ENCODE measurements around the gene ZNF367. TPM values are rescaled to one million over a fixed set of nuclear protein-coding genes. Genes with fewer than 3 reads are reported as not detected.
A peak's percentile ranks its signal among the peaks of the same experiment; 100 is the strongest.

The ZNF367 gene
- total RNA-seq, 1 experiment from 2014 or later: 2.7 TPM

DNA sequence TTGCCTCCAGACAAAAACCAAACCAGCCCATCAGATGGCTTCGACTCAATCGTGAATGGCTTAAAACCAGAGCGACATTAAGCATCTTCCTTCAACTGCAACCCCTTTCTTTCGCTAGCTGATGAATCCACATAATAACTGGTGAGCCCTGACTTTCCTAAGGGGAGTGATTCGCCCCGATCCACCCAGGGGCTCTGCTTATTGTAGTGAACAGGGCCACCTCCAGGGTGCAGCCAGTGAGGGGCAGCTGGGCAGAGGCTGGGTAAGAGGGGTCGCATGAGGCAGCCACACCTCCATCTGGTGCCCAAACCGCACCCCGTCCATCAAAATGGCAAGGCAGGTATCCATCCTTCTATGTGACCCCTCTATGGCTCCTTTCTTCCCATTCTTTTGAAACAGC lies 72.6 kb downstream of the ZNF367 start:
- ChIA-PET CTCF (no interaction called here), POLR2A (interaction anchor here (0.6 to 0.8 kb wide), 2 partner anchors 103 to 104 kb away, joined by 3 read pairs; no protein-coding TSS in a partner anchor)
- no peaks in the 10 kb centered on the region for H3K36me3 Mint-ChIP-seq (ENCODE audit: insufficient read depth, unreplicated experiment)
- H3K4me3 Mint-ChIP-seq (ENCODE audit: unreplicated experiment): no peak overlapping the region
- BruUV-seq (replicated peaks): no TSS peak
- no peaks in the 10 kb centered on the region for H3K4me1 Mint-ChIP-seq (ENCODE audit: insufficient read depth, unreplicated experiment)
- TF ChIP-seq, protein P1, sequence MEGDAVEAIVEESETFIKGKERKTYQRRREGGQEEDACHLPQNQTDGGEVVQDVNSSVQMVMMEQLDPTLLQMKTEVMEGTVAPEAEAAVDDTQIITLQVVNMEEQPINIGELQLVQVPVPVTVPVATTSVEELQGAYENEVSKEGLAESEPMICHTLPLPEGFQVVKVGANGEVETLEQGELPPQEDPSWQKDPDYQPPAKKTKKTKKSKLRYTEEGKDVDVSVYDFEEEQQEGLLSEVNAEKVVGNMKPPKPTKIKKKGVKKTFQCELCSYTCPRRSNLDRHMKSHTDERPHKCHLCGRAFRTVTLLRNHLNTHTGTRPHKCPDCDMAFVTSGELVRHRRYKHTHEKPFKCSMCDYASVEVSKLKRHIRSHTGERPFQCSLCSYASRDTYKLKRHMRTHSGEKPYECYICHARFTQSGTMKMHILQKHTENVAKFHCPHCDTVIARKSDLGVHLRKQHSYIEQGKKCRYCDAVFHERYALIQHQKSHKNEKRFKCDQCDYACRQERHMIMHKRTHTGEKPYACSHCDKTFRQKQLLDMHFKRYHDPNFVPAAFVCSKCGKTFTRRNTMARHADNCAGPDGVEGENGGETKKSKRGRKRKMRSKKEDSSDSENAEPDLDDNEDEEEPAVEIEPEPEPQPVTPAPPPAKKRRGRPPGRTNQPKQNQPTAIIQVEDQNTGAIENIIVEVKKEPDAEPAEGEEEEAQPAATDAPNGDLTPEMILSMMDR (IDR thresholded peaks at IDR 0.05; ENCODE audit: unreplicated experiment): no peak
- intact Hi-C loops (cut with micrococcal nuclease): no loop called here
- DNase-seq (ENCODE audit: unreplicated experiment): no peak
- H3K27ac Mint-ChIP-seq (ENCODE audit: low read depth, unreplicated experiment): no peak overlapping the region
- H3K27me3 Mint-ChIP-seq (ENCODE audit: insufficient read depth, unreplicated experiment): no peaks in the 10 kb centered on the region
- no peaks in the 10 kb centered on the region for H3K9me3 Mint-ChIP-seq (ENCODE audit: unreplicated experiment)

DNA sequence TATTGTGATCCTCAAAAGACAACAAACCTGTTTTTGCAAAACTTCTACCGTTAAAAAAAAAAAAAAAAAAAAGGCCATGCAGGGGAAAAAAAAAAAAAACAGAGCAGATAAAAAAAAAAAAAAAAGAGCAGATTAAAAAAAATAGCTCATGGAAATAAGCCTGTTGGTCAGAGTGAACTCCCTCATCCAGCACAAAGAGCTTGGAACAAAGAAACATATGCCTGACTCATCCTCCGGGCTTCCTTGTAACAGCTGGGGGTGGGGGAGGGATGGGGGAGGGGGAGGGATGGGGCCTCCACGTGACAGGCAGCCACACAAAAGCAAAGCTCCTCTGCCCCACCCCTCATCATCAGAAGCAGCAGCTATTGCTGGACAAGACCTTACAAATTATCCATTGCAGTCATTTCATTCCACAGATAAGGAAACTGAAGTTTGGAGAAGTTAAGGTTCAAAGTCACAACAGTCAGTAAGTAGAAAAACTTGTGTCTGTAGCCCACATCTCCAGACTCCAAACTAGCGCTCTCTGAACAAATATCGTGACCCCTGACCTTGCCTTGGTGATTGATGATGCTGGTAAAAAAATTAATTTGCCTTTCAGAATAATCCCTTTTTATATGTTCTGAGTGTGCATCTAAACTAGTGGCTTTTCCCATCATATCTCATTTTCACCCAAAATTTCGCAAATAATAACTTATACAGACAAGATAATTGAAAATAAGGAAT lies 73.6 kb downstream of the ZNF367 start:
- DNase-seq (ENCODE audit: unreplicated experiment): peak; percentile 80
- no peaks in the 10 kb centered on the region for H3K36me3 Mint-ChIP-seq (ENCODE audit: insufficient read depth, unreplicated experiment)
- peaks cover 7% of the 10 kb centered on the region for H3K4me1 Mint-ChIP-seq (ENCODE audit: insufficient read depth, unreplicated experiment)
- BruUV-seq (replicated peaks): no TSS peak
- TF ChIP-seq, protein P1 (IDR thresholded peaks at IDR 0.05; ENCODE audit: unreplicated experiment): no peak
- no peak overlapping the region for H3K4me3 Mint-ChIP-seq (ENCODE audit: unreplicated experiment)
- ChIA-PET CTCF (interaction anchor here (0.6 to 1.2 kb wide), 5 partner anchors 11 to 1948 kb away, joined by 3 to 6 read pairs (median 4); no protein-coding TSS in a partner anchor), POLR2A (interaction anchor here (0.9 kb wide), 1 partner anchor 105 kb away, joined by 3 read pairs; the partner anchor contains the start of gene HABP4)
- no peaks in the 10 kb centered on the region for H3K27me3 Mint-ChIP-seq (ENCODE audit: insufficient read depth, unreplicated experiment)
- no peak overlapping the region for H3K27ac Mint-ChIP-seq (ENCODE audit: low read depth, unreplicated experiment)
- intact Hi-C loops (cut with micrococcal nuclease): loop anchor here (5.0 kb wide), 1 partner anchor 73 kb away; the partner anchor contains the start of gene ZNF367
- H3K9me3 Mint-ChIP-seq (ENCODE audit: unreplicated experiment): no peaks in the 10 kb centered on the region

DNA sequence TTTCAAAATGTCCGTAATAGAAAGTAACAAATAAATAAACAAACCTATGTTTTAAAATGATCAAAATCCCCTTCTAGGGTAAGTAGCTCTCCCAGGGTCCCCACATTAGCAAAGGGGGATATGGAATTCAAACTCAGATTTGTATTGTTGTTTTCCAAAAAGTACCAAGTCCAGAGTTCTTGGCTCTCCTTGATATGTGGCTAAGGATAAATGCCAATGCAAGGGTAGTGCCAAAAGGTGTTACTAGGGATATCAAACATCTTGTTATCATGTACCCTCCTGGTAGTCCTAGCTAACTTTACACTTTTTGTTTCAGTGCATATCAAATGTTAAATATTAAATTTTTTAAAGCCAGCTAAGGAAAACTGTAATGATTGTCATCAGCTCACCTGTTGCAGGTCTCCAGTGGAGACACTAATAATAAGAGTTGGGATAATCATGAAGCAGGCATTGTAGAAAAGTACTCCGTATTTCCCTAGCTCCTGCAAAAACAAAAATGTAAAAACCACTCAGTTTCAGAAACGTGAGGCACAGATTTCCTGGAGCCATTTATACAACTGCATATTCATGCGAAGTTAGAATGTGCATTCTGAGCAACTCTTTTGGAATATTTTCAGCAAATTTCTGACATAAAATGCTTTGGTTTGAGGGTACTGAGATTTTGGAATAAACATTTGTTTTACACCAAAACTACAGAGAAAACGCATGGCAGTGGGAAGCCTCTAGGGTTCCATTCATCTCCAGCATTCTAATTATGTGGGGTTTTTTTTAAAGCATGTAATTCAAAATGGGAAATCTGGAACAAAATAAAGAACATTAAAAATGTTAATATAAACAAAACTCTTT lies 74.4 kb downstream of the ZNF367 start:
- Mint-ChIP-seq H3K27ac (ENCODE audit: low read depth, unreplicated experiment) (no peak overlapping the region), H3K9me3 (ENCODE audit: unreplicated experiment) (no peaks in the 10 kb centered on the region), H3K4me3 (ENCODE audit: unreplicated experiment) (no peak overlapping the region), H3K36me3 (ENCODE audit: insufficient read depth, unreplicated experiment) (no peaks in the 10 kb centered on the region), H3K27me3 (ENCODE audit: insufficient read depth, unreplicated experiment) (no peaks in the 10 kb centered on the region), H3K4me1 (ENCODE audit: insufficient read depth, unreplicated experiment) (peaks cover 9% of the 10 kb centered on the region)
- ChIA-PET POLR2A (interaction anchor here (0.6 to 0.9 kb wide), 3 partner anchors 39 to 537 kb away, joined by 3 read pairs; partner anchors contain the start of gene HABP4), CTCF (interaction anchor here (0.6 to 1.9 kb wide), 6 partner anchors 10 to 323 kb away, joined by 3 to 13 read pairs (median 4); no protein-coding TSS in a partner anchor)
- no peak for DNase-seq (ENCODE audit: unreplicated experiment)
- TF ChIP-seq, protein P1 (IDR thresholded peaks at IDR 0.05; ENCODE audit: unreplicated experiment): no peak
- no TSS peak for BruUV-seq (replicated peaks)
- intact Hi-C loops (cut with micrococcal nuclease): loop anchor here (5.0 kb wide), 1 partner anchor 74 kb away; the partner anchor contains the start of gene ZNF367

All from MCF 10A (cell line).